MM.1S (cell line): ENCODE data around the gene RILPL1.

ENCODE experiments used
- EZH2 ChIP-seq: fragments of 300-600 bp; sonication (generic); optimal IDR thresholded peaks from 2 replicates; pipeline ENCODE3; 2017; ENCODE audit warnings: low read depth, mild to moderate bottlenecking, antibody characterized with exemption, low read length, mixed read lengths
- EZH2phosphoT487 ChIP-seq: fragments of 300-600 bp; sonication (generic); IDR thresholded peaks from 2 replicates; pipeline ENCODE4 v1.6.1; 2018; ENCODE audit warnings: antibody characterized with exemption, low read length
- TF ChIP-seq, protein P1 (sequence below): fragments of 300-600 bp; sonication (generic); IDR thresholded peaks from 2 replicates; pipeline ENCODE4 v1.5.1; 2016; ENCODE audit warnings: antibody characterized with exemption, low read length, mixed read lengths

- TF ChIP-seq, protein P1, sequence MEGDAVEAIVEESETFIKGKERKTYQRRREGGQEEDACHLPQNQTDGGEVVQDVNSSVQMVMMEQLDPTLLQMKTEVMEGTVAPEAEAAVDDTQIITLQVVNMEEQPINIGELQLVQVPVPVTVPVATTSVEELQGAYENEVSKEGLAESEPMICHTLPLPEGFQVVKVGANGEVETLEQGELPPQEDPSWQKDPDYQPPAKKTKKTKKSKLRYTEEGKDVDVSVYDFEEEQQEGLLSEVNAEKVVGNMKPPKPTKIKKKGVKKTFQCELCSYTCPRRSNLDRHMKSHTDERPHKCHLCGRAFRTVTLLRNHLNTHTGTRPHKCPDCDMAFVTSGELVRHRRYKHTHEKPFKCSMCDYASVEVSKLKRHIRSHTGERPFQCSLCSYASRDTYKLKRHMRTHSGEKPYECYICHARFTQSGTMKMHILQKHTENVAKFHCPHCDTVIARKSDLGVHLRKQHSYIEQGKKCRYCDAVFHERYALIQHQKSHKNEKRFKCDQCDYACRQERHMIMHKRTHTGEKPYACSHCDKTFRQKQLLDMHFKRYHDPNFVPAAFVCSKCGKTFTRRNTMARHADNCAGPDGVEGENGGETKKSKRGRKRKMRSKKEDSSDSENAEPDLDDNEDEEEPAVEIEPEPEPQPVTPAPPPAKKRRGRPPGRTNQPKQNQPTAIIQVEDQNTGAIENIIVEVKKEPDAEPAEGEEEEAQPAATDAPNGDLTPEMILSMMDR, result no peak
- TF ChIP-seq EZH2 (no peak), EZH2phosphoT487 (no peak)
Observed at GRCh38 chr12:123526542-123527080, 6.9 kb downstream of the RILPL1 start.
